SH-SY5Y (cell line): ENCODE data around the gene CDH22.

ENCODE experiments used
- GATA2 ChIP-seq: IDR thresholded peaks from 2 replicates; pipeline ENCODE4 v1.6.1; 2011; ENCODE audit warnings: mild to moderate bottlenecking, low read depth, low read length
- GATA3 ChIP-seq: IDR thresholded peaks from 2 replicates; pipeline ENCODE4 v1.6.1; 2011; ENCODE audit warnings: low read depth, mild to moderate bottlenecking, low read length, moderate library complexity

DNA sequence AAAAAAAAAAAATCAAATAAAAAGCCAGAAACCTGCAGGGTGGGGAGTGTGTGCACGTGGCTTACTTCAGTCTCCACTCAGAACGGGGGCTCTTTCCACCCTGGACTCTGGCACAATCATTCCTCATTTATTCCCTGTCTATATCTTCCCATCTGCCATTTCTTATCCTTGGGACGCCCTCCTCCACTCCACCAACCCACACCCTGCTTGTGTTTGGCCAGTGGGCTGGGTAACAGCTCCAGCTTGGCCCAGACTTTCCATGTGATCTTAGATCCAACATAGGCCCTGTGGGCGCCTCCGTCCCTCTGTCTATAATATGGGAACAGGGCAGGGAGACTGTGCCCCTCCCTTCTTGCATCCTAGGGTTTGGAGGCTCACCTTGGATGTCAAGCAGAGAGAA, 122.1 kb downstream of the CDH22 start:
- TF ChIP-seq GATA3 (no peak), GATA2 (no peak)
